HEK293T (cell line): ENCODE data around the gene RBFOX1.

Experiments
- ARNT ChIP-seq: fragments of 450-650 bp; IDR thresholded peaks from 2 replicates; pipeline ENCODE4 v1.6.1; 2017; ENCODE audit warnings: mild to moderate bottlenecking
- BHLHE40 ChIP-seq: fragments of 450-650 bp; IDR thresholded peaks from 2 replicates; pipeline ENCODE4 v1.6.1; 2016; ENCODE audit warnings: mild to moderate bottlenecking, moderate library complexity, borderline replicate concordance
- CTBP1 ChIP-seq: fragments of 450-650 bp; IDR thresholded peaks from 2 replicates; pipeline ENCODE4 v1.6.1; 2016; ENCODE audit warnings: borderline replicate concordance
- ELF4 ChIP-seq: fragments of 450-650 bp; IDR thresholded peaks from 2 replicates; pipeline ENCODE4 v1.6.1; 2017; ENCODE audit warnings: antibody characterized with exemption
- FOXA1 ChIP-seq: fragments of 450-650 bp; IDR thresholded peaks from 2 replicates; pipeline ENCODE4 v1.6.1; 2016; ENCODE audit warnings: mild to moderate bottlenecking
- FOXK2 ChIP-seq: fragments of 450-650 bp; IDR thresholded peaks from 2 replicates; pipeline ENCODE4 v1.6.1; 2016; ENCODE audit warnings: mild to moderate bottlenecking
- FOXM1 ChIP-seq: fragments of 450-650 bp; IDR thresholded peaks from 2 replicates; pipeline ENCODE4 v1.6.1; 2017; ENCODE audit warnings: mild to moderate bottlenecking, borderline replicate concordance
- SP1 ChIP-seq: fragments of 450-650 bp; IDR thresholded peaks from 2 replicates; pipeline ENCODE4 v1.6.1; 2017
- SUZ12 ChIP-seq: fragments of 450-650 bp; IDR thresholded peaks from 2 replicates; pipeline ENCODE4 v1.6.1; 2016; ENCODE audit warnings: mild to moderate bottlenecking
- TARDBP ChIP-seq: fragments of 450-650 bp; IDR thresholded peaks from 2 replicates; pipeline ENCODE4 v1.6.1; 2016
- TF ChIP-seq, protein P1 (sequence below): fragments of 450-650 bp; IDR thresholded peaks from 2 replicates; pipeline ENCODE4 v1.6.1; 2016

GRCh38 chr16:7547736-7548135 is 215.1 kb downstream of the RBFOX1 start:
- TF ChIP-seq SP1 (no peak), ARNT (no peak), ELF4 (no peak), FOXK2 (no peak), FOXA1 (no peak), SUZ12 (no peak), CTBP1 (no peak), TARDBP (no peak), BHLHE40 (no peak), FOXM1 (no peak)
- TF ChIP-seq, protein P1, sequence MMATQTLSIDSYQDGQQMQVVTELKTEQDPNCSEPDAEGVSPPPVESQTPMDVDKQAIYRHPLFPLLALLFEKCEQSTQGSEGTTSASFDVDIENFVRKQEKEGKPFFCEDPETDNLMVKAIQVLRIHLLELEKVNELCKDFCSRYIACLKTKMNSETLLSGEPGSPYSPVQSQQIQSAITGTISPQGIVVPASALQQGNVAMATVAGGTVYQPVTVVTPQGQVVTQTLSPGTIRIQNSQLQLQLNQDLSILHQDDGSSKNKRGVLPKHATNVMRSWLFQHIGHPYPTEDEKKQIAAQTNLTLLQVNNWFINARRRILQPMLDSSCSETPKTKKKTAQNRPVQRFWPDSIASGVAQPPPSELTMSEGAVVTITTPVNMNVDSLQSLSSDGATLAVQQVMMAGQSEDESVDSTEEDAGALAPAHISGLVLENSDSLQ: no peak
